CD4-positive, alpha-beta T cell treated with Interleukin-4 for 1 hour (primary cell): ENCODE data around the gene TAS2R30.
"Not testable (repeated sequence)": the region's sequence is repeated elsewhere in the genome, so short reads cannot be mapped to it uniquely, and the experiment has no call there.

Experiments used
- DNase-seq, 2 donors: peaks; one replicate each; pipeline ENCODE4 v3.0.0-alpha.2; 2020 to 2022

TAS2R30 gene

GRCh38 chr12:11134305-11134704 is at the start of gene TAS2R30:
TSS of gene TAS2R30 (minus strand) at chr12:11134644. CDS start at chr12:11134244, 400 bp downstream.
- no peak for DNase-seq

- no peak for DNase-seq
Observed at GRCh38 chr12:11183011-11183410, 48.6 kb upstream of the TAS2R30 start.

GRCh38 chr12:11182529-11182928 is 48.1 kb upstream of the TAS2R30 start:
- DNase-seq, result no peak

DNA sequence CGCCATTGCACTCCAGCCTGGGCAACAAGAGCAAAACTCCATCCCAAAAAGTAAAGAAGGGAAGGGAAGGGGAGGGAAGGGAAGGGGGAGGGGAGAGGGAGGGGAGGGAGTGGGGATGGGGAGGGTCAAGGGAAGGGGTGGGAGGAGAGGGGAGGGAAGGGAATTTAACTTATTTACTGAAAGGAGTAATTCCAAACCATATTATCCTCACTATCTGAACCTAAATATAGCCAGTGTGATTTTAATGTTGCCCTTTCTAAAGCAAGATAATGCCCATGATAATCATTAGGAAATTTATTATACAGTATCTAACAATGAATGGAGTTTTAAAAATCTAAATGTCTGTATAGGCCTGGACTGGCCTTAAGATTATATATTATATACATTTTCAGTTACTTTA is 43.8 kb upstream of the TAS2R30 start:
- DNase-seq, result no peak

DNA sequence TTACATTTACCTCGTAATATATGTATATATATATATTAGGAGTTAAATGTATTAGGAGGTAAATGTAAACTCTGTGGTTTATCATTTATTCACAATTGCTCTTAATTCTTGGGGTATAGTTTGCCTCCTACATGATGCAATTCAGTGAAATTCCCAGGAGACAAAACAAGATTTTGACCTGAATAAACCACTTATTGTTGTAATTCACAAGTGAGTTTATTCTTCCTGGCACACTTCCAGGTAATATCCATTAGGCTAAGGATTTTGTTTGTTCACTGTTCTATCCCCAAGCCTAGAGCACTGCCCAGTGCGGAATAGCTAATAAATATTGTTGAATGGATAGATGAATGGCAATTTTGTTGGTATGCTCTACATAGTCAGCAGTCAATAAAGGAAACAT is 39.6 kb upstream of the TAS2R30 start:
- no peak for DNase-seq

DNA sequence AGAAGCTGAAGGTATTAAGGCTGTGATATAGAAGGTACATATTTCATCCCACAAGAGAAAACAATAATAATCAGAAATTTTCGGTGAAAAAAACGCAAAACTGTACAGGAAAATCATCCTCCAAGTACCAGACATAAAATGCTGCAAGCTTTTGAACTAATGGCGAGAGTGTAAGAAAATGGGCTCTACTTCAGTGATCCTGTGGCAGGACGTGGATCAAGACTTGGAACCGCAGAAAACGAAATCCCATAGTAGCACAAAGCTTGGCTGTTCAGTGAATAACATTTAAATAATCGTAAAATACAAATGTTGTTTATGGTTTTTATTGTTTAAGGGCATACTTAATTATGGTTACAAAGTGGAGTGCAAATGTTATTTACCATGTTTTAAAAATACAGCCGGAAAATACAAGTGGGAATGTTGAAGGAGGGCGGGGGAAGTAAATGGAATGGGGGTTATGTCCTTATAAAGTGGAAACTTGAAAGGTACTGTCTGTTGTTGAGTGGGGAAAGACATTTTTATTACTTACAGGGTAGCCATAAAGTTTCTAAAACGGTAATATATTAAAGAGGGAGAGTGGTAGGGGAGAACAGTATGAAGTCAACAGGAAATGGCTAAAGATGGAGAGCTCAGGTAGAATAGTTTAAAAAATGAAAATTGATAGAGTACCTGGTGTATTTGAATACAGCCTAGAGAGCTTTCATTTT is 37.7 kb upstream of the TAS2R30 start:
- DNase-seq, result peak in 1 of 2 donors; percentile 14

GRCh38 chr12:11171145-11171968 is 36.9 kb upstream of the TAS2R30 start, which contains the start of gene SMIM10L1:
TSS of gene SMIM10L1 (plus strand) at chr12:11171194. CDS start at chr12:11171357, 163 bp downstream.
- DNase-seq, result peak; percentile 89 to 92

DNA sequence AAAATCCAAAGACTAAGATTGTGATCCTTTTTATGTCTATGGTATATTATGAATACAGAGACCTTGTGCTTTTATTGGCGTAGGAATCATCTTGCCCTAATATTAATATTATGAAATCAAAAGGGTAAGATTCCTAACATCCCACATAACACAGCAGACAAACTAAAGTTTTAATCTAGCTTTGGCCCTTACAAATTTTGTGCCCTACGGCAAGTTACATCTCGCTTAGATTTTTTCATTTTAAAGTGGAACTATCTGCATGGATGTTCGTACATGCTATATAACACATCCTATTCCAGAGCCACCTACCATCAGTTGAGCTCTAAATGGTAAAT is 36.3 kb upstream of the TAS2R30 start:
- DNase-seq, result no peak

DNA sequence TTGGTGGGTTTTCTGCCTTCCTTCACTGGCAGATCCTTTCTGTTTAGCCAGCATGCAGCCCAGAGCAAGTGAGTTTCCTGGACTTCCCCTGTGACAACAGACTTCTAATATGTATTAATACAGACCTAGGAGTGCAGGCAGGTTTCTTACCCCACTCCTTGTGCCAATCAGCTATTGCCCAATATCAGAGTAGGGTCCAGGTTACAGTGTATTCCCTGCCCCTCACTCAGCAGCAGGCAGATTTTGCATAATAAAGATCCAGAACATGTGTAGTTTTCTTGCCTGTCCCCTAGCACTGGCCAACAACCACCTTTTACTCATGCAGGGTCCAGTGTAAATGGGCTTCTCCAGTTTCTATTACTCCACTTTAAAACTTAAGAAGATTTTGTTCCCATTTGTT is 31.9 kb upstream of the TAS2R30 start:
- DNase-seq, result no peak

- DNase-seq, result no peak
Observed at GRCh38 chr12:11164384-11164783, 29.9 kb upstream of the TAS2R30 start.

DNA sequence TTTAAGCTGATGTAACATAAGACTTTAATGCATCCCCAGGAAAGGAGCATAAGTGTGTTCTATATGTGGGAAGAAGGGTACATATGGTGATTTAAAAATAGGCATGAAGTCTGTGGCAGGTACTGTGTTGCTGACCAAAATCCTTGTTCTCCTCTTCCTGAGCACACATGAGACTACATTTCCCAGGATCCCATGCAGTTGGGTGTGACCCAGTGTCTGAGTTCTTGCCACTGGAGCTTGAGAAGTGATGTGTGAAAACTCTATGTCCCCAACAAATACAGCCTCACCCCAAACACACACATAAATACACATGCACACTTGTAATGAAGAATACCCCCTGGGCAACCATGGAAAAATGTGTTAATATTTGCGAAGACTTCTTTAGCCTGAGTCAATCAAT is 28.1 kb upstream of the TAS2R30 start:
- peak in 1 of 2 donors; percentile 14 for DNase-seq

DNA sequence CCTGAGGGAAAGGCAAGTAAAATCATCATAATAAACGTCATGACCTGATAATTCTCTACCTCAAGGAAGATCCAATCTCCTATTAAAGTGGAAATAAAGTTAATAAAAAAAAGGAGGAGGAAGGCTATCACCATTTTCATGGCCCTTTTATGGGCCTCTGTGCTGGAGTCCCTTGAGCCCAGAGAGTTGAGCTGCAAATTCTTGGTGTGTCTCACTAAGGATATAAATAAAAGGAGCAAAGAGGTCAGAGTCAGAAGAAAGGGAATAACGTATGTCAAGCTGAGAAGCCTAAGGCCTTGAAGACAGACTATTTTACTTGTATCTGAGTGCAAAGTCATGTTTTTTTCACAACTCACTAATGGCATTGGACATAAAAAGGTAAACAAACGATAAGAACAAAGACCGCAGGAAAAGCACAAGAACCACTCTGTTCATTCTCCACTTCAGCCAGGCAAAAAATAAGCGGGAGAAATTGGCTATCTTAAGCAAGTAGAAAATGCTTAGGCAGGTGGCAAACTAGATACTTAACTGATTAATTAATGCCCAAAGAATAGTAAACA is 24.5 kb upstream of the TAS2R30 start:
- DNase-seq, result no peak

GRCh38 chr12:11154400-11154925 is 20.0 kb upstream of the TAS2R30 start:
- no peak for DNase-seq

DNA sequence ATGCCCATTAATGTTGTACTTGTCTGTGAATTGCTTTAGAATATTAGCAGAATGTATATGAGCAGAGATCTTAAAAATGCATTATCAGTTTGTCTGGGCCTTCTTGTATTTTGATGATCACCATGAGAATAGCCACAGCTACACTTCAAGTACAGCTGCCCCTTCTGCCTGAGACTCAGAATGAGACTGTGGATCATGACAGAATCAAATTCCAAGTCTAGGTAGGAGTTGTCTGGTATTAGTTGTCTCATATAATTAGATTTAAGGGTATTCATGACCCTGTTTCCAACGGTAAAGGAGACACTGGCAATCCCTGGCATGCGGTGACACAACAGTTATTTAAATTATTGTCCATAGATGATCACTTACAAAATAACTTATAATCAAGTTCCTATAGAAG is 18.3 kb upstream of the TAS2R30 start:
- DNase-seq, result no peak

DNA sequence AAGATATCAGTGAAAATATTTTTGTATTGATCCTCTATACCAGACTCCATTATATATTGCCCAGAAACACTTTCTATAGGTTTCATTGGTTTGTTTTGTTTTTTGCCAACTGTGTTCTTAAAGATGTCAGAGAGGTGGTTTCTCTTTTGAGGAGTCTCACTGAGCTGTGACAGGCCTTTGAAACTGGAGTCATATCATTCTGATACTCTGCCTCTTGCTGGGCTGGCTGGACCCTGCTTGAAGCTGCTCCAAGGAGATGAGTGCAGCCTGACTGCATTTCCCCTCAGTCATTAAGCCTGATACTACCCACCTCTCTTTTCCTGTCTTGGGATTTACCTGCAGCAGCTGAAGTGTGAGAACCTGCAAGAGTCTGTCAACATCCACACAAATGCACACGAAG is 16.4 kb upstream of the TAS2R30 start:
- no peak for DNase-seq

DNA sequence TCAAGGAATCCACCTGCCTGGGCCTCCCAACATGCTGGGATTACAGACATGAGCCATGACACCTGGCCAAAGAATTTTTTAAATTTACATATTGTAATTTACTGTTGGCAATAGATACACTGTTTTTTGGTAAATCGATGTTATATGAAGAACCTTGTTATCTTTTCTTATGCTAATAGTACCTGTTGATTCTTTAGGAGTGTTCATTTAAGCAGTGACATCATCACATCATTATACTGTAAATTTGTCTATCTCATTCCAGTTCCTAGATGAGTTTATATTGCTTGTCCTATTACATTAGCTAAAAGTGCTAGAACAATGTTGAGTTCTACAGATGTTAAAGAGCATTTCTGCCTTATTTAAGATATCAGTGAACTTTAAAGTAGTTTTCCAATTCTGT is 13.0 kb upstream of the TAS2R30 start:
- no peak for DNase-seq

- no peak for DNase-seq
Observed at GRCh38 chr12:11144297-11144696, 9.9 kb upstream of the TAS2R30 start.

- no peak for DNase-seq
Observed at GRCh38 chr12:11143352-11143751, 8.9 kb upstream of the TAS2R30 start.

DNA sequence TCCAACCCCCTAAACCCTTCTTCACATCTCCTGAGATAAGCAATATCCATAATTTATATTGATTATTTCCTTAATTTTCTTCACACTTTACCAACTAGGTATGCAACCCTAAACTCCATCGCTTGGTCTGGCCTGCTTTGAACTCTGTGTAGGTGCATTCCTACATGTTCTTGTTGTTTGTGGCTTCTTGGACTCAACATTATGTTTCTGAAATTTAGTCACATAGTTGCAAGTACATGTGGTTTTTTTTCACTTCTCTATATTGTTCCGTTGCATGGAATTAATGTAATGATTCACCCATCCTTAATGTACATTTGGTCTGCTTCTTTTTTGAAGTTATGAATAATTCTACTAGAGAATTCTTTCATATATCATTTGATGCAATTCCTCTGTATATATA is 1.6 kb upstream of the TAS2R30 start:
- no peak for DNase-seq

GRCh38 chr12:11133816-11134215 is 628 bp downstream of the TAS2R30 start:
- DNase-seq, result no peak

DNA sequence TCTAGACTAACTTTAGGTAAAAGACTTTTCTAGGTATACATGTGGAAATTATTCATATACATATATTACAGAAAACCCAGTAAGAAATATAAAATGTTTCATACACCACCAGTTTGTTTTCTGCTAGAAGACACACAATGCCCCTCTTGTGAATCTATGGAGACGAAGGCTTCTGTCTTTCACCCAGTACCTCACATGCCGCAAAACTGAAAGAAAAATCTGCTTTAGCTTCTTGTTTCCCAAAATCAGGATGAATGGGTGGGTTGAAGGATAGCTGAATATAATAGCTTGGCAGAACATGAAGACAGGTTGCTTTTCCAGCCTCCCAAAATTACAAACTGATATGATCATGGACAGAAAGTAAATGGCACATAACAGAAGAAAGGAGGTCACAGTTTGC is 1.3 kb downstream of the TAS2R30 start:
- DNase-seq, result no peak

DNA sequence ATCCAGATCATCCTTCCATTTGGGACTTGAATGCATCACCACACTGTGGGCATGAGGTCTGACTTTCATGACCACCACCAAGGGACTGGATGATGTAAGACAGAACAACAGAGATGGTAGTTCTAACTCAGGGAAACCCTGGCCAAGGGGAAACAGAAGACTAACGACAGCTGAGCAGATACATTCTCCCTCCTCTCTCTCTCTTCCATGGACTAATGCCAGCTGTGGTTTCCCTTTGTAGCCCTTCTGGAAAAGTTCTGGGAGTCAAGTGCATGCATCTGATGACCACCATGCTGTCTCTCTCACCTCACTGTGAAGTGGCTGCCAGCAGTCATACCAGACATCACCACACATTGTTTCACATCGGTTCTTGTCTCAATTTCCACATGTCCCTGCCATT is 3.4 kb downstream of the TAS2R30 start:
- no peak for DNase-seq

GRCh38 chr12:11130382-11130781 is 4.1 kb downstream of the TAS2R30 start:
- DNase-seq, result no peak

- DNase-seq, result not testable (repeated sequence)
Observed at GRCh38 chr12:11114130-11114529, 20.3 kb downstream of the TAS2R30 start.
